ENCODE data around the gene FAM107A.

Gene FAM107A

GRCh38 chr3:58518291-58518789, 58.9 kb downstream of the FAM107A start:
- DNase-seq (ENCODE audit: low spot score) = no peak

- no peak for DNase-seq (ENCODE audit: low spot score)
Observed at GRCh38 chr3:58514405-58514804, 62.8 kb downstream of the FAM107A start.

Measured in Ammon's horn (tissue), 1 donor.